Osteoblast (primary cell): Measurements from ENCODE around the gene SEMA4F. TPM values are rescaled to one million over a fixed set of nuclear protein-coding genes. Genes with fewer than 3 reads are reported as not detected.
"Not testable (repeated sequence)": the region's sequence is repeated elsewhere in the genome, so short reads cannot be mapped to it uniquely, and the experiment has no call there.

Experiments used
- DNase-seq: peaks from one replicate; pipeline ENCODE4 v3.0.0; 2011; ENCODE audit warnings: low spot score, mixed read lengths; ENCODE audit not compliant: insufficient read length; ENCODE audit errors: missing footprints
- H2AFZ ChIP-seq: 2 replicates; pipeline ENCODE4 v1.6.0; 2011; ENCODE audit warnings: mild to moderate bottlenecking, low read length
- H3K27ac ChIP-seq: 2 replicates; pipeline ENCODE4 v1.5.1; 2011; ENCODE audit warnings: mild to moderate bottlenecking, low read depth, low read length, moderate library complexity
- H3K27me3 ChIP-seq: 2 replicates; pipeline ENCODE4 v1.6.0; 2012; ENCODE audit warnings: mild to moderate bottlenecking, control low read depth, inconsistent platforms, low read length, moderate library complexity; ENCODE audit not compliant: insufficient read depth
- H3K36me3 ChIP-seq: 2 replicates; pipeline ENCODE4 v1.5.1; 2011; ENCODE audit warnings: mild to moderate bottlenecking, low read length, control low read depth, moderate library complexity; ENCODE audit not compliant: insufficient read depth
- H3K4me1 ChIP-seq: 2 replicates; pipeline ENCODE4 v1.5.1; 2011; ENCODE audit warnings: mild to moderate bottlenecking, low read length, control low read depth, moderate library complexity; ENCODE audit not compliant: insufficient read depth
- H3K4me2 ChIP-seq: 2 replicates; pipeline ENCODE4 v1.6.0; 2011; ENCODE audit warnings: mild to moderate bottlenecking, low read length; ENCODE audit not compliant: insufficient read depth
- H3K4me3 ChIP-seq: fragments of 200-600 bp; sonication (generic); 3 replicates; pipeline ENCODE4 v1.5.1; 2012; ENCODE audit warnings: mild to moderate bottlenecking, low read length, inconsistent platforms; ENCODE audit not compliant: insufficient read depth
- H3K79me2 ChIP-seq: 2 replicates; pipeline ENCODE4 v1.6.0; 2012; ENCODE audit warnings: mild to moderate bottlenecking, low read length, control low read depth, inconsistent platforms; ENCODE audit not compliant: insufficient read depth
- H3K9me3 ChIP-seq: 2 replicates; pipeline ENCODE4 v1.5.1; 2011; ENCODE audit warnings: low read depth, low read length, control low read depth
- H4K20me1 ChIP-seq: 2 replicates; pipeline ENCODE4 v1.6.0; 2012; ENCODE audit warnings: mild to moderate bottlenecking, low read length, control low read depth; ENCODE audit not compliant: insufficient read depth
- total RNA-seq: library from RNA; depleted of rRNA; stranded (reverse); fragments of >200 nt; gene quantifications from 2 replicates; pipeline ENCODE4 v1.2.3, GENCODE V29; 2012
- TF ChIP-seq, protein P1 (sequence below): IDR thresholded peaks from 2 replicates; pipeline ENCODE4 v1.5.1; 2011; ENCODE audit warnings: mild to moderate bottlenecking, low read depth, low read length, moderate library complexity; ENCODE audit errors: extremely low read depth

Gene SEMA4F
- total RNA-seq, 1 donor: 7.2 TPM

DNA sequence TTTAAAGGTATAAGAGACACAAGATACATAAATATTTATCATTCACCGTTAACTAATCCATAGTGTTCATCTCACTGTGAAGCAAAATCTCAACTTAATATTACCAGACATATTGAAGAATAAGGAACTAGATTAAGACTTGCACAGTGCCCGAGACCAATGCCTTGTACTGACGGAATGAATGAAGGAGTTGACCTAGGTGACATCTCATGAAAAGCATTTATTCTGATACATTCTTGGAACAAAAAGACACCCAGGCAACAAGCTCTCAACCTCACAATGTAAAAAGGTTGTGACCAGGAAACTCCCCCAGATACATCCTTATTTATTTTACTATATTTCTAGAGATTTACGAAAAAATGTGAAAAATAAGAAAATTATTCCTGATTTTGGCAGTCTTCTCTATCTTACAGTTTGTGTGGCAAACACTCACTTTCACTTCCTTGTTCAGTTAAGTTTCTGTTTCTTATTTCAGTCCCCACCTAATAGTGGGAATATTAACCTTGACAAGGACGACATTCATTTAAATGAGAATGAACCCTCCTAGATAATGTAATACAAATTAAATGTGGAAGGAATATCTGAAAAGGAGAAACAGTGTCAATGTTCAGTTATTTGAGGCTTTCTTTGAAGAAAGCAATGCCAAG is 34.3 kb upstream of the SEMA4F start:
- H3K4me1 ChIP-seq: no peaks in the 10 kb centered on the region
- H3K36me3 ChIP-seq: no peaks in the 10 kb centered on the region
- no peak overlapping the region for H3K27ac ChIP-seq
- TF ChIP-seq, protein P1, sequence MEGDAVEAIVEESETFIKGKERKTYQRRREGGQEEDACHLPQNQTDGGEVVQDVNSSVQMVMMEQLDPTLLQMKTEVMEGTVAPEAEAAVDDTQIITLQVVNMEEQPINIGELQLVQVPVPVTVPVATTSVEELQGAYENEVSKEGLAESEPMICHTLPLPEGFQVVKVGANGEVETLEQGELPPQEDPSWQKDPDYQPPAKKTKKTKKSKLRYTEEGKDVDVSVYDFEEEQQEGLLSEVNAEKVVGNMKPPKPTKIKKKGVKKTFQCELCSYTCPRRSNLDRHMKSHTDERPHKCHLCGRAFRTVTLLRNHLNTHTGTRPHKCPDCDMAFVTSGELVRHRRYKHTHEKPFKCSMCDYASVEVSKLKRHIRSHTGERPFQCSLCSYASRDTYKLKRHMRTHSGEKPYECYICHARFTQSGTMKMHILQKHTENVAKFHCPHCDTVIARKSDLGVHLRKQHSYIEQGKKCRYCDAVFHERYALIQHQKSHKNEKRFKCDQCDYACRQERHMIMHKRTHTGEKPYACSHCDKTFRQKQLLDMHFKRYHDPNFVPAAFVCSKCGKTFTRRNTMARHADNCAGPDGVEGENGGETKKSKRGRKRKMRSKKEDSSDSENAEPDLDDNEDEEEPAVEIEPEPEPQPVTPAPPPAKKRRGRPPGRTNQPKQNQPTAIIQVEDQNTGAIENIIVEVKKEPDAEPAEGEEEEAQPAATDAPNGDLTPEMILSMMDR: no peak
- H3K27me3 ChIP-seq: peaks cover 23% of the 10 kb centered on the region
- H3K4me3 ChIP-seq: no peak overlapping the region
- no peak overlapping the region for H3K4me2 ChIP-seq
- no peaks in the 10 kb centered on the region for H3K9me3 ChIP-seq
- no peaks in the 10 kb centered on the region for H4K20me1 ChIP-seq
- DNase-seq: no peak
- no peak overlapping the region for H2AFZ ChIP-seq
- no peaks in the 10 kb centered on the region for H3K79me2 ChIP-seq

DNA sequence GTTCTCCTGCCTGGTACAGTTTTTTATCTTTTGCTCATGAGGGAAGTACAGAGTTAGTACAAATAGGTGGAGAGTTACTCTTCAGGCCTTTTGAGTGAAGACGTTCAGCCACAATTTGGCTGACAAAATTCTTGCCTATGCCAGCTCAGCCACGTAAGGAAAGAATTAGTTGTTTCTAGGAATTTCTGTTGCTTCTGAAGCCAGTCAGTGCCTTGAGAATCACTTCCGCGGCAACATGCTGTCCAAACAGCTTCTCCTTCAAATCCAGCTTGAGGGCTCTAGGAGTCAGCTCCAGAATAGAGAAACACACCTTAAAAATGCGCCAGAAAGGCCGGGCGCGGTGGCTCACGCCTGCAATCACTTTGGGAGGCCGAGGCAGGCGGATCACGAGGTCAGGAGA is 33.4 kb upstream of the SEMA4F start:
- Histone ChIP-seq H4K20me1 (no peaks in the 10 kb centered on the region), H3K4me1 (no peaks in the 10 kb centered on the region), H3K4me2 (no peak overlapping the region), H3K27ac (no peak overlapping the region), H3K36me3 (no peaks in the 10 kb centered on the region), H2AFZ (no peak overlapping the region), H3K27me3 (peaks cover 15% of the 10 kb centered on the region), H3K4me3 (no peak overlapping the region), H3K9me3 (no peaks in the 10 kb centered on the region), H3K79me2 (no peaks in the 10 kb centered on the region)
- TF ChIP-seq, protein P1: no peak
- DNase-seq: no peak

DNA sequence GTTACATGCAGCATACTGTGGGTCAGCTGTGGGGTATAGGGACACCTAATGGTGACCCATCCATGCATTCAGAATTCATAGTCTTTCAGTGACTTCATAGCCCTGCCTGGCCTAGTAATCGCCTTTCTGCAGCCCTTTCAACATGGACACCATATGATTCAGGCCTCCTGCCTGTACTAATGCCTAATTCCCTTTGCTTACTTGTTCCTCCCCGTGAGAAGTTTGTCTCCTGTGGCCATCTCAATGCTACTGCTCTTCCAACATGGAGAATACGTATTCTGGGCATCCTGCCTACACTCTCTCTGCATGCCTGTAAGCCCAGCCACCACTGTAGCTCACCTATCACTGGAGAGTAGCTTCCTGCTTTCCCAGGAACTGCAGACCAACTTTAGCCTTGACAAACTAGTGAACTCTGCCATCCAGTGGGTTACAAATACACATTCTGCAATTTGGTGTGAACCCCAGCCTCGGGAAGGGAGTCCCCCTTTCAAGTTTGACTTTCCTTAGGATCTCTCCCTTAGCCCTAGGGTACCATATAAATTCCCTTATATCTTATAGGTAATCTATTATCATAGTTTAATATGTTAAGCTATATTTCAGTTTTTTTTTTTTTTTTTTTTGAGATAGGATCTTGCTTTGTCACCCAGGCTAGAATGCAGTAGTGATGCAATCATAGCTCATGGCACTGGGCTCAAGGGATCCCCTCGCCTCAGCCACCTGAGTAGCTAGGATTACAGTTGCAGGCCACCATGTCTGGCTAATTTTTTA is 28.2 kb upstream of the SEMA4F start:
- TF ChIP-seq, protein P1: no peak
- H3K4me3 ChIP-seq: no peak overlapping the region

DNA sequence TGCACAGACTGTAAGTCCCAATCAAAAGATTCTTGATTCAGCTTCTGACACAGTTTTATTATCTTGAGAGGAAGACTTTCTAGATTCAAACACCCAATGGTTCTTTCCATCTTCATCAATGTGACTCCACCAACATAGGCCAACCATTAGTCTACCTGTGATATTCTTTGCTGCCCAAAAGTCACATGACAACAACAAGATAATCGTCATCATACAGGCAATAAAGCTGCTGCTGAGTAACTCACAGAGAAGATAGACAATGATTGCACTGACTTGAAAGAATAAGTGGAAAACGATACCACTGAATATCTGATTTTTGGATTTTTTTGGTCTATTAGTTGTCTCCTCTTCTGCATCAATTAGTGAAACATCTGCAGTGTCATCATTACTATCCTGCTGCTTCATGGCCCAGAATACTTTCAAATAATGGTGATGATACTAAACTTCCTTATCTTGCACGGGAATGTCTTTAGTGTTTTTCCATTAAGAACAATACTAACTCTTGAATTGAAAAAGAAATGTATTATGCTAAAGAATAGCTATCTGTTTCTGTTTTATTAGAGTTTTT is 25.4 kb upstream of the SEMA4F start:
- no peaks in the 10 kb centered on the region for H3K27me3 ChIP-seq
- no peak overlapping the region for H3K4me2 ChIP-seq
- H3K27ac ChIP-seq: no peak overlapping the region
- H3K9me3 ChIP-seq: no peaks in the 10 kb centered on the region
- TF ChIP-seq, protein P1: no peak
- no peaks in the 10 kb centered on the region for H4K20me1 ChIP-seq
- DNase-seq: no peak
- no peaks in the 10 kb centered on the region for H3K4me1 ChIP-seq
- H3K36me3 ChIP-seq: no peaks in the 10 kb centered on the region
- no peaks in the 10 kb centered on the region for H3K79me2 ChIP-seq
- H3K4me3 ChIP-seq: no peak overlapping the region
- H2AFZ ChIP-seq: no peak overlapping the region

More for the DNA sequence above, 28.2 kb upstream of the SEMA4F start:
- H3K79me2 ChIP-seq: no peaks in the 10 kb centered on the region
- DNase-seq: no peak
- no peak overlapping the region for H3K4me2 ChIP-seq
- peak overlapping the region; percentile 76 for H2AFZ ChIP-seq
- no peaks in the 10 kb centered on the region for H3K4me1 ChIP-seq
- H4K20me1 ChIP-seq: no peaks in the 10 kb centered on the region
- H3K27me3 ChIP-seq: no peaks in the 10 kb centered on the region
- H3K9me3 ChIP-seq: no peaks in the 10 kb centered on the region
- no peaks in the 10 kb centered on the region for H3K36me3 ChIP-seq
- H3K27ac ChIP-seq: no peak overlapping the region

DNA sequence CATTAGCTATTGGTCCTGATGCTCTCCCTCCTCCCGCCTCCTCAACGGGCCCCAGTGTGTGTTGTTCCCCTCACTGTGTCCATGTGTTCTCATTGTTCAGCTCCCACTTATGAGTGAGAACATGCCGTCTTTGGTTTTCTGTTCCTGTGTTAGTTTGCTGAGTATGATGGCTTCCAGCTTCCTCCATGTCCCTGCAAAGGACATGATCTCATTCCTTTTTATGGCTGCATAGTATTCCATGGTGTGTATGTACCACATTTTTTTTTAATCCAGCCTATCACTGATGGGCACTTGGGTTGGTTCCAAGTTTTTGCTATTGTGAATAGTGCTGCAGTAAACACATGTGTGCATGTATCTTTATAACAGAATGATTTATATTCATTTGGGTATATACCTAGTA is 23.6 kb upstream of the SEMA4F start:
- H3K27ac ChIP-seq, H4K20me1 ChIP-seq, H3K4me3 ChIP-seq, H3K4me1 ChIP-seq, H3K9me3 ChIP-seq, DNase-seq, H3K36me3 ChIP-seq, H3K27me3 ChIP-seq, H3K79me2 ChIP-seq, H2AFZ ChIP-seq, H3K4me2 ChIP-seq: not testable (repeated sequence)
